H4 (cell line): ENCODE results near the gene ACAP2. TPM values are rescaled to one million over a fixed set of nuclear protein-coding genes. Genes with fewer than 3 reads are reported as not detected.
"Not testable (repeated sequence)": the region's sequence is repeated elsewhere in the genome, so short reads cannot be mapped to it uniquely, and the experiment has no call there.

ENCODE experiments used
- DNase-seq: peaks from one replicate; pipeline ENCODE4 v3.0.0-alpha.2; 2015; ENCODE audit warnings: low spot score
- total RNA-seq: library from RNA; depleted of rRNA; stranded (reverse); fragments of >200 nt; shearing (Covaris generic); gene quantifications from 2 replicates; pipeline ENCODE4 v1.2.3, GENCODE V29; 2014

ACAP2 gene
- total RNA-seq, 1 experiment from 2014 or later, result 32.4 TPM

DNA sequence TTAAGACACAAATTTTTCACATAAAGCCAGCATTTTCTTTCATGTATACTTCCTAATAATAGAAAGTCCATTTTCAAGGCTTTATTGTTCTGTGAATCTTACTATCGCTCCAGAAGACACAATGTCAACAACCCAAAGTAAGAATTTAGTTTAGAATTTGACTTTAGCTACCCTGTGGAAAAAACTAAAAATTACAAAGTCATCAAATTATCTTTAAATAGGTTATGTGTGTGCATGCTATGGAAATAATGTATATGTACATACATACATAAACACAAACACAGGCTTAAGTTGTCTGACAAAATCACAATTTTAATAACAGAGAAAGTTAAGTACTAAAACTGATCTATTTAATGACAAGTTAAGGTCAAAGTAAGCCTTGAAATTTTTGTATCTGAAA lies 151.7 kb downstream of the ACAP2 start:
- DNase-seq, result no peak

GRCh38 chr3:195290643-195291042 lies 152.2 kb downstream of the ACAP2 start:
- not testable (repeated sequence) for DNase-seq

- DNase-seq, result no peak
These were observed 156.5 kb downstream of the ACAP2 start for GRCh38 chr3:195286115-195286872.

- no peak for DNase-seq
These were observed 157.4 kb downstream of the ACAP2 start for GRCh38 chr3:195285372-195285771.

- DNase-seq, result no peak
These were observed 158.0 kb downstream of the ACAP2 start for GRCh38 chr3:195284842-195285241.

DNA sequence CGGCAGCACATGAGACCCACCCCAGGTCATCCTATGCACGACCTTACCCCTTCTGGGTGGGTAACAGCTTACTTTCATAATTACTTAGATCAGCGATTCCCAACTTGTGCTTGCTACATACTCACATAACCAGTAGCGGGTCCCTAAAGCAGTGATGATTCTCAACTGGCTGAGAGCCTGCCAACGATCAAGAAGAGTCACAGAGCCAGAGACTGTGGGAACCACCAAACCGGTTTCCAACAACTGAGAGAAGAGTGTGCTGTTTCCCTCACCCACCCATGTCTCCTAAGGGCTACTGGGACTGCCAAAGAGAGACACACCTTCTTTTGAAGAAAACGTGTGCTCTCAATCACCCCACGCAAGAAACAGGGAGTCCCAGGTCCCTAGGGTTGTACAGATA lies 159.9 kb downstream of the ACAP2 start:
- DNase-seq, result no peak

DNA sequence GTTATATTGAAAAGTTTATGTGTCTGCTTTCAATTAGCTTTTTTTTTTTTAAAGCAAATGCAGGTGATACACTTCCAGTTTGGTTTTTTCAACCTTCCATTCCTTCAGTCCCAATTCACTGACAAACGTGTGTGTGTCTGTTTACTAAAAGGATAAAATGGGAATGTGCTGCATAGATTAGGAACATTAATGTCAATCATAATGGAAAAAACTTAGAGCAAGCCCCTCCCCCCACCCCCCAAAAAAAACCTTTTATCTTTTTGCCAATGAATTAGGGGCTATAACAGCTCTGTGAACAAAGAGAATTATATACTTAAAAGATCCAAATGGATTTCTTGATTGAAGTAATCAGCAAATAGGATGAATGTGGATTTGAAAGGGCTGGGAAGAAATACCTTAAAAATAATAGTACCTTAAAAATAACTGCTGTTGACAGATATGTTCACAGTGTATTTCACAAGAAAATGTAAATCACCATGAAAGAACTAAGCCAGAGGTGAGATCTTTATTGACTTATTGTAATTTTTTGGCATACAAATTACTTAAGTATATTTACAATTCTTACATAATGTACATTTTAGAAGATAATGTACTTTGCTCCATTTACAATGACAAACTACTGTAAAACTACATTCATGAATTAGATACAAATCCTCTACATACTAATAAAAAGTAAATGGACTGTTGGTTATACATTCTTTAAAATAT lies 168.4 kb downstream of the ACAP2 start:
- no peak for DNase-seq

DNA sequence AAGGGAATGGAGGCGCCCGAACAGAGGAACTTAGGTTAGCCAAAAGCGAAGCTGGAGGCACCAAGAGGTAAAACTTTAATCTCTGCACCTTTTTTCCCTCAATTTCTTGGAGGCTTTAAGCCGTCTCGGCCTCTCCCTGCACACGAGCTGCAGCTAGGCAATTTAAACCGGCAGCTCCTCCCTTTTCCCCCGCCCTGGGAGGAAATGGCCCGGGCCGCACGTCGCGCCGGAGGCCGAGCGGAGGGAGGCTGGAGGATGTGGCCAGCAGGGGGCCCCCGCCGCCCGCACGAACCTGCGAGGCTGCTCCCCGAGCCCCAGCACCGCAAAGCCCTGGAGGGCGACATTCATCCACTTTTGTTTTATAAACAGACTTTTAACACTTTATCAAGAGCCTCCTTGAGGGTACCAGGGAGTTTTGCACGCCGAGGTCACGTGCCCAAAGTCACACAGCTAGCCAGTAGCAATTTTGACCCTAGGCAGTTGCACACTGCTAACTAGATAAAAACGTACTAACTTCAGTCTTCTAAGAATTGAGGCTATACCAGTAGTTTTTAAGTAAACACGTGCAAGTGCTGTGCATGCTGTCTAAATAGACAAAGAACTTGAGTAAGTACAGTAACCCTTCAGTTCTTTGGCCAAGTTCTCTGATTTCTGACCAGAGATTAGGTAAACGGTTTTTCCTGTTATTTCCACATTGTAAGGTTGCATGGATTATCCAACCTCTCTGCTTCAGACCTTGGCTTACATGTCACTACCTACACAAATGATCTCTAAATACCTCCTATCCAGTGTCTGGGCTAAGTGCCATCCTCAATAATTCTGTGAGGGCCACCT lies 171.2 kb downstream of the ACAP2 start:
- peak; percentile 87 for DNase-seq

- DNase-seq, result peak; percentile 85
These were observed 171.9 kb downstream of the ACAP2 start, which contains the start of gene XXYLT1 for GRCh38 chr3:195270817-195271409. Gene XXYLT1 (minus strand): TSS chr3:195271159. CDS start chr3:195271058, 101 bp downstream.

- peak; percentile 45 for DNase-seq
These were observed 172.6 kb downstream of the ACAP2 start for GRCh38 chr3:195270079-195270816.

GRCh38 chr3:195269375-195270078 lies 173.3 kb downstream of the ACAP2 start:
- DNase-seq, result no peak

DNA sequence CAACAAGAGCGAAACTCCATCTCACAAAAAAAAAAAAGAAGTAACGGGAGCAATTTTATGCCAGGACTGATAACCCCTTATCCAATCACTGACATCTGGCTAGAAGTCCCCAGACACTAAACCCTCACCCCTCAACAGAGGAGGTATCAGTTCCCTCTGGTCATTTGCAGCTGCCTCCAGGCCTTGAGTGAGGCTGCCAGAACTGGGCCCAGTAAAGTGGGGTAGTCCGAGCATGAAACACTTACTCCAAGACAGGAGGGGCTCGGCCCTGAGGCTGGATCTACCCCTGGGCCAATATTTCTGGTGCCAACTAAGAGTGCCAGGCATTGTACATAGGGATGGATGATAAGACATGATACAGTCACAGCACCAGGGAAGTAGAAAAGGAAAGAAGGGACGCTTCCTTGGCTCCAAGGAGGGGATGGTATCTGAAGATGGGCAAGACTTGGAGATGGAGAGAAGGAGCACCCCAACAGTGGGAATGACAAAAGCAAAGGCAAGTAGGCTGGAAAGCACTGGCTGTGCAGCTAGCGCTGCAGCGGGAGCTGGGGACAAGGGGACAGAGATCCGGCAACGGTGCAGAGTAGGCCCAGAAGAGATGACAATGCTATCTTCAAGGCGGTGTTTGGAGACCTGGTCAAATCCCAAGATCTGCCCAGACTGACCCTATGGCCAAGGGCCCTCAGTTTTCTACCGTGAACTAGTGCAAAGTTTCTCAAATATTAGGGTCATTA lies 174.1 kb downstream of the ACAP2 start:
- DNase-seq, result no peak

- DNase-seq, result no peak
These were observed 175.7 kb downstream of the ACAP2 start for GRCh38 chr3:195267096-195267495.

GRCh38 chr3:195266428-195266827 lies 176.4 kb downstream of the ACAP2 start:
- DNase-seq, result no peak

DNA sequence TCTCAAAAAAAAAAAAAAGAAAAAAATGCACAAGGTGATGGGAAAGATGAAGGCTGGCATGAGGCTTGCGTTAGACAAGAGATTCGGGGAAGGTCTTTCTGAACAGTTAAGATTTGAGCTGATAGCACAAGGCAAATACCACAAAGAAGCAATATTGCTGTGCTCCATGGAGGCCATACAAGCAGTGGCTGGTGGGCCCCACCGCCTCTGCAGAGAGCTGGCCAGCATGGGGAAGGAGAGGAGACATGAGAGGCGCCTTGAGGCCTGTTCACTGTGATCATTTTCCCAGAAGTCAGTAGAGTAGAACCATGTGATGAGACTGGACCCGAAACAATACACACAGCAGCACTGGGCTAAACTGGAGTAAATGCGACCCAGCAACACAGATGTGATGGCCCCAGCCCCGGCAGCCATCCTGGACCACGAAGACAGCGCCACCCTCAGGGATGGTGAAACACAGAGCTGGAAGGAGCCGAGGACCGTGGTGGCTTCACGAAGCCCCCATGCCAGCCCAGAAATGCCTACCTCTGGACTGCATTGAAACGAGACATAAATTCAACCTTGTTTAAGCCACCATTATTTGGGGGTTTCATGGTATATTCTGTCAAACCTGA lies 177.3 kb downstream of the ACAP2 start:
- no peak for DNase-seq

DNA sequence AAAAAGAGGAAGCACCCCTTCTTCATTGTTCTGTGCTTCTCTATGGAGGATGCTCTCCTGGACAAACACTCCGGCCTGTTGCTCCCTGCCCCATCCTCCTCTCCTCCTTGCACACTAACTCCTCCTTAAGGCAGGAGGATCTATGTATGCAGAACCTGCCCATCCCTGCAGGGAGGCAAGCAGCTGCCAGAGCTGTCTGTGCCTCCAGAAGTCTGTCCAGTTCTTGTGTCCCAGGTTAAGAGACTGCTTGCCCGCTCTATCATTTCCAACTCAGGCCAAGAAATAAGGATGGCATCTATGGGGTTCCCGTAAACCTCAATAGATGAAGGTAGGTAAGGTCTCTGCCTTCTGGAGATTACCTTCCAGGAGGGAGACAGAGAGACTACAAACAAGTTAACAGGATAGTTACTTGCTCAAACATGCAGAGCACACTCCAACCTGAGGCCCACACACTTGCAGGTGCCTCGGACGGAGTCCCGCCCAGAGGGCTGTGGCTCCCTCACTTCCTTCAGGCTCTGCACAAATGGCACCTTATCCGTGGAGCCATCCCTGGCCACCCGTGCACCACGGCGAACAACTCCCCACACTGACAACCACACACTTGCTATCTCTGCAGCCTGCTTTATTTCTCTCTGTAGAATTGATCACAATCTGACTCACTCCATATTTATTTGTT lies 178.8 kb downstream of the ACAP2 start:
- peak; percentile 3 for DNase-seq

DNA sequence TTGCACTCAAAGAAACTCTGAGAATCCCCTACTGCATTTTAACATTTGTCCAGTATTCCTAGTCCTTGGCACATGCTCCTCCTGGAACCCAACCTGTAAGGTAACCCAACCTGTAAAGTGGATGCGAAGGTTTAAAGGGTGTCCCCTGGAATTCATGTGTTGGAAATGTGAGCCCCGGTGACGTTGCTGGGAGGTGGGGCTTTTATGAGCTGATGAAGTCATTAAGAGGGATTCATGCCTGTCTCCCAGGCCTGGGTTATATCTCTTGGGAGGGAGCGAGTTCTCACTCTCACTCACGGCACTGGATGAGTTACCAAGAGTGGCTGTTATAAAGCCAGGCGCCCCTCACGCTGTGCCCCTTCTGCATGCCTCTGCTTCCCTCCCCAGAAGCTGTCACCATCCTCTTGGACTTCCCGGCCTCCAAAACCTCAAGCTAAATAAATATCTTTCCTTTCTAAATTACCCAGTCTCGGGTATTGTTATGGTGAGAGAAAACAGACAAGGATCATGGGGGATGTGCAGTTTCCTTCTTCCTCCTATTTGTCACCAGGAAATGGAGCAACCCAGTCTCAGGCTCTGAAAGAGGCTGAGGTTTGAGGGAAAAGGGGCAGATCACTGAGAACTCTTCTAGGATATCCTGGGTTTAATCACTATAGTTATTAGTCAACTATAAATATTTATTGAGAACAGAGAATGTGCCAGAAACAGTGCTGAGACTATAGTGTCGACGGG lies 179.5 kb downstream of the ACAP2 start:
- peak; percentile 3 for DNase-seq

- DNase-seq, result no peak
These were observed 180.9 kb downstream of the ACAP2 start for GRCh38 chr3:195261925-195262324.
